ENCODE measurements around the gene ATF7. TPM values are rescaled to one million over a fixed set of nuclear protein-coding genes. Genes with fewer than 3 reads are reported as not detected.

The ATF7 gene
- total and polyA plus RNA-seq, 2 of the 13 experiments (the other 11 are each of a cell fraction or from before 2014, with no cell fraction given): 9.6 to 16.2 TPM

- 97% methylated on average over 2 of the region's 2 CpGs for WGBS (ENCODE audit: low lambda C conversion rate)
- in situ Hi-C loops (cut with HindIII; ENCODE audit: extremely low pct_ligation_motif_present, low pct_unique_long_range_greater_than_20kb) (no loop called here), intact Hi-C loops (cut with micrococcal nuclease; ENCODE audit: unreplicated experiment) (no loop called here)
- no peak overlapping the region for H3K4me3 ChIP-seq (replicated peaks in 1 of 3; ENCODE audit: insufficient read depth in 1 of 3, low read depth in 2 of 3, low read length in 3 of 3)
- no peak for TF ChIP-seq SMYD3 (CRISPR knock-in tag; IDR thresholded peaks at IDR 0.05)
- TF ChIP-seq ZNF747 (CRISPR knock-in tag; IDR thresholded peaks at IDR 0.05; ENCODE audit: borderline replicate concordance): no peak
- TF ChIP-seq SP5 (CRISPR knock-in tag; IDR thresholded peaks at IDR 0.05; ENCODE audit: borderline replicate concordance, low read depth): no peak
- TF ChIP-seq SIN3B (IDR thresholded peaks at IDR 0.05; ENCODE audit: low read length): no peak
- H3K4me2 ChIP-seq (ENCODE audit: low read depth, low read length): no peak overlapping the region
- no TSS peak for BruUV-seq (replicated peaks)
- ChIA-PET CTCF (ENCODE audit: low intra/inter-chr PET ratio, low total read pairs) (no interaction called here), POLR2A (interaction anchor here (1.9 kb wide), 1 partner anchor 14 kb away, joined by 6 read pairs; the partner anchor contains the start of gene TARBP2)
- H3K79me2 ChIP-seq (ENCODE audit: insufficient read depth, low read length): no peaks in the 10 kb centered on the region
- H3K27ac ChIP-seq (ENCODE audit: extremely low read length, insufficient read depth, low read length): no peak overlapping the region
- no peaks in the 10 kb centered on the region for H3K27me3 ChIP-seq (ENCODE audit: control insufficient read depth in 1 of 2, insufficient read depth in 2 of 2, low read length in 2 of 2)
- ATAC-seq (no peak), DNase-seq (ENCODE audit: low spot score) (no peak), FAIRE-seq (no peak)
- H2AFZ ChIP-seq (ENCODE audit: low read length): no peak overlapping the region
- no peaks in the 10 kb centered on the region for H3K9me3 ChIP-seq (ENCODE audit: low read length)
- H3K4me1 ChIP-seq (ENCODE audit: insufficient read depth, low read length): no peaks in the 10 kb centered on the region
- H3K36me3 ChIP-seq (replicated peaks in 1 of 2; ENCODE audit: control insufficient read depth in 1 of 2, insufficient read depth in 2 of 2, low read length in 2 of 2): peaks cover 17 to 70% of the 10 kb centered on the region in 2 experiments
- no peaks in the 10 kb centered on the region for H4K20me1 ChIP-seq (ENCODE audit: insufficient read depth, low read length)
- no peak overlapping the region for H3K9ac ChIP-seq (ENCODE audit: insufficient read depth, low read depth, low read length)
These were observed 110.9 kb downstream of the ATF7 start for GRCh38 chr12:53515291-53515680.

DNA sequence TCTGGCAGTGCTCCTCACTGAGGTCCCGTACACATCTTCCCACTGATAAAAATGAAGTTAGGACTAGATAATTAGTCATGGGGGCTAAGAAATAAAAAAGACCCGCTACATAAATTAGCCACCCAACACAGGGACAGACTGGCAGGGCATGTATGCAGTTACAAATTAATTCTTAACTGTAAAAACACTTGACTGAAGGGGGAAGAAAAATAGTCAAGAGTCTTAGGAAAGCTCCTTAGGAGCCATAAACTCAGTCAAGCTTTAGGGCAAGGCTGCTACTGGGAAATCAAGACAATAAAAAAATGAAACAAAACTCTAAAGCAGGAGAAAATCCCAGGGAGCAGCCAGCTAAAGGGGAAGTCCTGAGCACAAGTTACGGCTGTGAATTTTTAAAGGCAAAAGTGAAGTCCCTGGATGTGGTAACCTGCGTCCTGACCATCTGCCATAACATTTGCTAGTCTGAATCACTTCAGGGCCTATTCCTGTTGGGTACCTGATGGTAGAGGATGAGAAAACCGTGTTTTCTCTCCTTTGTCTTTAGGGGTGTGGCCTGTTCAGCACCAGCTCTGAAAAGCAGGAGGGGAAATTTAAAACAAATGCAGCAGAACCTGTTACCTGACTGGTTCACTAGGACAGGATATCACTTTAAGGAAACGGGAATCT, 111.4 kb downstream of the ATF7 start:
- BruUV-seq (replicated peaks): no TSS peak
- ChIA-PET POLR2A (interaction anchor here (1.9 kb wide), 1 partner anchor 13 kb away, joined by 6 read pairs; the partner anchor contains the start of gene TARBP2), CTCF (ENCODE audit: low intra/inter-chr PET ratio, low total read pairs) (no interaction called here)
- FAIRE-seq (no peak), ATAC-seq (no peak), DNase-seq (ENCODE audit: low spot score) (no peak)
- WGBS (ENCODE audit: low lambda C conversion rate): 94% methylated on average over 6 of the region's 6 CpGs
- H3K4me1 ChIP-seq (ENCODE audit: insufficient read depth, low read length): no peaks in the 10 kb centered on the region
- H3K4me2 ChIP-seq (ENCODE audit: low read depth, low read length): no peak overlapping the region
- H3K36me3 ChIP-seq (replicated peaks in 1 of 2; ENCODE audit: control insufficient read depth in 1 of 2, insufficient read depth in 2 of 2, low read length in 2 of 2): peaks cover 17 to 70% of the 10 kb centered on the region in 2 experiments
- H3K9me3 ChIP-seq (ENCODE audit: low read length): no peaks in the 10 kb centered on the region
- intact Hi-C loops (cut with micrococcal nuclease; ENCODE audit: unreplicated experiment) (no loop called here), in situ Hi-C loops (cut with HindIII; ENCODE audit: extremely low pct_ligation_motif_present, low pct_unique_long_range_greater_than_20kb) (no loop called here)
- no peaks in the 10 kb centered on the region for H4K20me1 ChIP-seq (ENCODE audit: insufficient read depth, low read length)
- no peak overlapping the region for H3K27ac ChIP-seq (ENCODE audit: extremely low read length, insufficient read depth, low read length)
- no peak overlapping the region for H3K9ac ChIP-seq (ENCODE audit: insufficient read depth, low read depth, low read length)
- no peaks in the 10 kb centered on the region for H3K79me2 ChIP-seq (ENCODE audit: insufficient read depth, low read length)
- no peak overlapping the region for H3K4me3 ChIP-seq (replicated peaks in 1 of 3; ENCODE audit: insufficient read depth in 1 of 3, low read depth in 2 of 3, low read length in 3 of 3)
- H3K27me3 ChIP-seq (ENCODE audit: control insufficient read depth in 1 of 2, insufficient read depth in 2 of 2, low read length in 2 of 2): no peaks in the 10 kb centered on the region
- no peak overlapping the region for H2AFZ ChIP-seq (ENCODE audit: low read length)
- TF ChIP-seq KIAA2018 (CRISPR knock-in tag; IDR thresholded peaks at IDR 0.05; ENCODE audit: borderline replicate concordance): no peak
- no peak for TF ChIP-seq THAP9 (CRISPR knock-in tag; IDR thresholded peaks at IDR 0.05; ENCODE audit: borderline replicate concordance)

Measured in HepG2 (cell line).